ENCODE results near the gene ZNF609.

The ZNF609 gene

DNA sequence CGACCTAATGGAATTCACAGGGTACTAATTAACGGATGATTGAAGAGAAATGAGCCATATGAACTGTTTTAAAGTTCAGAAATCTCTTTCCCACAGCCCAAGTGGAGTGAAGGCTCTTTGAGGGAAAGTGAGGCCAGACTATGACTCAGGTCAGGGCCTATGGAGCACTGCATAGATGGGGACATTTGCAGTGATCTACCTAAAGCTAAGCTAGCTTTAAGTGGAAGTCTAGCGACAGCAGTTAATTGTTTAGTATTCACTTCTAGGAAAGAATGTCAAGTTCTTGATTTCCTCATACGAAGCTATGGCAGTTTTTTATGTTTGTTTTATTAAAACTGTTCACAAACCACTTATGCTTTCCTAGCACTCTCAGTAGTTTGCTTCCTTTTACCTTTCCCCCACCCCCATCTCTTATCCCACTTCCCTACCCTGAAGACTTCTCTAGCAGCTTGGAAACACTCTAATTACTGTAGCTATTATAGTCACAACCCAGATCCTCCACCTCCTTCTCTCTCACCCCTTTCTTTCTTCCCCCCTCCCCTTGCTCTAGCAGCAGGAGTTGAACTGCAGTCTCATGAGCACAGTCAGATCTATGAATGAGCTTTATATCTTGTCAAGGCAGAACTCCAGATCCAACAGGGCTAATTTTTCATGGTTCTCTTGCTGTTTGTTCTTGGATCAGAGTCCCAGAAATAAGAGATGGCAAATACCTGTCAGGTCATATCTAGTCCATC lies 6.2 kb downstream of the ZNF609 start:
- TF ChIP-seq BACH2 (CRISPR knock-in tag; IDR thresholded peaks at IDR 0.05; ENCODE audit: borderline replicate concordance): no peak
- TF ChIP-seq, protein P1, sequence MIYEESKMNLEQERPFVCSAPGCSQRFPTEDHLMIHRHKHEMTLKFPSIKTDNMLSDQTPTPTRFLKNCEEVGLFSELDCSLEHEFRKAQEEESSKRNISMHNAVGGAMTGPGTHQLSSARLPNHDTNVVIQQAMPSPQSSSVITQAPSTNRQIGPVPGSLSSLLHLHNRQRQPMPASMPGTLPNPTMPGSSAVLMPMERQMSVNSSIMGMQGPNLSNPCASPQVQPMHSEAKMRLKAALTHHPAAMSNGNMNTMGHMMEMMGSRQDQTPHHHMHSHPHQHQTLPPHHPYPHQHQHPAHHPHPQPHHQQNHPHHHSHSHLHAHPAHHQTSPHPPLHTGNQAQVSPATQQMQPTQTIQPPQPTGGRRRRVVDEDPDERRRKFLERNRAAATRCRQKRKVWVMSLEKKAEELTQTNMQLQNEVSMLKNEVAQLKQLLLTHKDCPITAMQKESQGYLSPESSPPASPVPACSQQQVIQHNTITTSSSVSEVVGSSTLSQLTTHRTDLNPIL (CRISPR knock-in tag; IDR thresholded peaks at IDR 0.05; ENCODE audit: low read depth): no peak
- TF ChIP-seq ARNTL (CRISPR knock-in tag; IDR thresholded peaks at IDR 0.05; ENCODE audit: borderline replicate concordance, low read depth): no peak
- TF ChIP-seq TOX (CRISPR knock-in tag; IDR thresholded peaks at IDR 0.05; ENCODE audit: borderline replicate concordance): no peak
- no peak for TF ChIP-seq POU6F1 (CRISPR knock-in tag; IDR thresholded peaks at IDR 0.05; ENCODE audit: borderline replicate concordance, low read depth)
- TF ChIP-seq TCF4 (CRISPR knock-in tag; IDR thresholded peaks at IDR 0.05; ENCODE audit: borderline replicate concordance): no peak
- ATAC-seq: no peak

DNA sequence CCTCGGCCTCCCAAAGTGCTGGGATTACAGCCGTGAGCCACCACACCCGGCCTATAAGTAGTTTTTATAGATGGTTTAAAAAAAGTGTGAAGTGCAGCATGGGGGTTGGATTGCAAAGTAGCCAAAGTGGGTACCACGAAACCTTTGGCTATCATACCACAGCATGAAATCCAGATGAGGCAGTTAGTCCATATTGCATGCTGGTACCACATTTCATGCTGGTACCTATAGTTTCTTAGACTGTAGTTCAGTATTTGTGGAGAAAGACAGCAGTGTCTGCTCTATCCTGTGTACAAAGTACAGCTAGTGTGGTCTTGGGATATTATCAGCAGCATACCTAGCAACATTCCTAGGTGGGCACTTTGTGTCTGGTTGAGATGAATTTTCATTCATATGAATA lies 11.8 kb downstream of the ZNF609 start:
- no peak for TF ChIP-seq ARNTL (CRISPR knock-in tag; IDR thresholded peaks at IDR 0.05; ENCODE audit: borderline replicate concordance, low read depth)
- TF ChIP-seq ESRRG (CRISPR knock-in tag; IDR thresholded peaks at IDR 0.05): no peak
- no peak for TF ChIP-seq TOX (CRISPR knock-in tag; IDR thresholded peaks at IDR 0.05; ENCODE audit: borderline replicate concordance)
- TF ChIP-seq POU6F1 (CRISPR knock-in tag; IDR thresholded peaks at IDR 0.05; ENCODE audit: borderline replicate concordance, low read depth): no peak
- no peak for TF ChIP-seq TCF4 (CRISPR knock-in tag; IDR thresholded peaks at IDR 0.05; ENCODE audit: borderline replicate concordance)
- TF ChIP-seq ZFP3 (CRISPR knock-in tag; IDR thresholded peaks at IDR 0.05): no peak
- no peak for TF ChIP-seq PPARA (CRISPR knock-in tag; IDR thresholded peaks at IDR 0.05; ENCODE audit: borderline replicate concordance)
- TF ChIP-seq, protein P2, sequence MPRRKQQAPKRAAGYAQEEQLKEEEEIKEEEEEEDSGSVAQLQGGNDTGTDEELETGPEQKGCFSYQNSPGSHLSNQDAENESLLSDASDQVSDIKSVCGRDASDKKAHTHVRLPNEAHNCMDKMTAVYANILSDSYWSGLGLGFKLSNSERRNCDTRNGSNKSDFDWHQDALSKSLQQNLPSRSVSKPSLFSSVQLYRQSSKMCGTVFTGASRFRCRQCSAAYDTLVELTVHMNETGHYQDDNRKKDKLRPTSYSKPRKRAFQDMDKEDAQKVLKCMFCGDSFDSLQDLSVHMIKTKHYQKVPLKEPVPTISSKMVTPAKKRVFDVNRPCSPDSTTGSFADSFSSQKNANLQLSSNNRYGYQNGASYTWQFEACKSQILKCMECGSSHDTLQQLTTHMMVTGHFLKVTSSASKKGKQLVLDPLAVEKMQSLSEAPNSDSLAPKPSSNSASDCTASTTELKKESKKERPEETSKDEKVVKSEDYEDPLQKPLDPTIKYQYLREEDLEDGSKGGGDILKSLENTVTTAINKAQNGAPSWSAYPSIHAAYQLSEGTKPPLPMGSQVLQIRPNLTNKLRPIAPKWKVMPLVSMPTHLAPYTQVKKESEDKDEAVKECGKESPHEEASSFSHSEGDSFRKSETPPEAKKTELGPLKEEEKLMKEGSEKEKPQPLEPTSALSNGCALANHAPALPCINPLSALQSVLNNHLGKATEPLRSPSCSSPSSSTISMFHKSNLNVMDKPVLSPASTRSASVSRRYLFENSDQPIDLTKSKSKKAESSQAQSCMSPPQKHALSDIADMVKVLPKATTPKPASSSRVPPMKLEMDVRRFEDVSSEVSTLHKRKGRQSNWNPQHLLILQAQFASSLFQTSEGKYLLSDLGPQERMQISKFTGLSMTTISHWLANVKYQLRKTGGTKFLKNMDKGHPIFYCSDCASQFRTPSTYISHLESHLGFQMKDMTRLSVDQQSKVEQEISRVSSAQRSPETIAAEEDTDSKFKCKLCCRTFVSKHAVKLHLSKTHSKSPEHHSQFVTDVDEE (CRISPR knock-in tag; IDR thresholded peaks at IDR 0.05): no peak
- no peak for ATAC-seq

- ATAC-seq: no peak
- no peak for TF ChIP-seq ZFP3 (CRISPR knock-in tag; IDR thresholded peaks at IDR 0.05)
- TF ChIP-seq BACH2 (CRISPR knock-in tag; IDR thresholded peaks at IDR 0.05; ENCODE audit: borderline replicate concordance): no peak
- no peak for TF ChIP-seq ZNF70 (CRISPR knock-in tag; IDR thresholded peaks at IDR 0.05)
- no peak for TF ChIP-seq ZNF8 (CRISPR knock-in tag; IDR thresholded peaks at IDR 0.05)
- no peak for TF ChIP-seq SNAI2 (CRISPR knock-in tag; IDR thresholded peaks at IDR 0.05)
- TF ChIP-seq GLIS3 (CRISPR knock-in tag; IDR thresholded peaks at IDR 0.05): no peak
- TF ChIP-seq RARB (CRISPR knock-in tag; IDR thresholded peaks at IDR 0.05): no peak
- TF ChIP-seq, protein P2 (CRISPR knock-in tag; IDR thresholded peaks at IDR 0.05): no peak
- TF ChIP-seq POU6F1 (CRISPR knock-in tag; IDR thresholded peaks at IDR 0.05; ENCODE audit: borderline replicate concordance, low read depth): no peak
- TF ChIP-seq, protein P1 (CRISPR knock-in tag; IDR thresholded peaks at IDR 0.05; ENCODE audit: low read depth): no peak
- TF ChIP-seq ZNF565 (CRISPR knock-in tag; conservative IDR thresholded peaks at IDR 0.05; ENCODE audit: low read depth): no peak
- no peak for TF ChIP-seq ZC3H10 (CRISPR knock-in tag; IDR thresholded peaks at IDR 0.05)
- TF ChIP-seq TOX (CRISPR knock-in tag; IDR thresholded peaks at IDR 0.05; ENCODE audit: borderline replicate concordance): no peak
- TF ChIP-seq ISL1 (CRISPR knock-in tag; IDR thresholded peaks at IDR 0.05): no peak
- TF ChIP-seq, protein P3, sequence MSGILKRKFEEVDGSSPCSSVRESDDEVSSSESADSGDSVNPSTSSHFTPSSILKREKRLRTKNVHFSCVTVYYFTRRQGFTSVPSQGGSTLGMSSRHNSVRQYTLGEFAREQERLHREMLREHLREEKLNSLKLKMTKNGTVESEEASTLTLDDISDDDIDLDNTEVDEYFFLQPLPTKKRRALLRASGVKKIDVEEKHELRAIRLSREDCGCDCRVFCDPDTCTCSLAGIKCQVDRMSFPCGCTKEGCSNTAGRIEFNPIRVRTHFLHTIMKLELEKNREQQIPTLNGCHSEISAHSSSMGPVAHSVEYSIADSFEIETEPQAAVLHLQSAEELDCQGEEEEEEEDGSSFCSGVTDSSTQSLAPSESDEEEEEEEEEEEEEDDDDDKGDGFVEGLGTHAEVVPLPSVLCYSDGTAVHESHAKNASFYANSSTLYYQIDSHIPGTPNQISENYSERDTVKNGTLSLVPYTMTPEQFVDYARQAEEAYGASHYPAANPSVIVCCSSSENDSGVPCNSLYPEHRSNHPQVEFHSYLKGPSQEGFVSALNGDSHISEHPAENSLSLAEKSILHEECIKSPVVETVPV (CRISPR knock-in tag; IDR thresholded peaks at IDR 0.05): no peak
- no peak for TF ChIP-seq TCF4 (CRISPR knock-in tag; IDR thresholded peaks at IDR 0.05; ENCODE audit: borderline replicate concordance)
Measured at GRCh38 chr15:64474846-64475245, 14.5 kb downstream of the ZNF609 start.

All from SK-N-SH treated with all-trans-retinoic acid at 6 μM for 48 hours (cell line).